Keratinocyte (primary cell): Measurements from ENCODE around the gene MBD1. TPM values are rescaled to one million over a fixed set of nuclear protein-coding genes. Genes with fewer than 3 reads are reported as not detected.
"Not testable (repeated sequence)": the region's sequence is repeated elsewhere in the genome, so short reads cannot be mapped to it uniquely, and the experiment has no call there.

Experiments used
- DNase-seq: peaks from one replicate; pipeline ENCODE4 v3.0.0-alpha.2; 2011; ENCODE audit warnings: low read depth, missing footprints, low spot score
- FAIRE-seq: peaks from 2 replicates; lab custom pipeline; 2011; peaks lifted over from hg19 to GRCh38; lab: Jason Lieb, UNC
- H2AFZ ChIP-seq: 2 replicates; pipeline ENCODE4 v1.6.0; 2012; ENCODE audit warnings: low read length, control low read depth, inconsistent platforms; ENCODE audit not compliant: control insufficient read depth
- H3K27ac ChIP-seq: 2 replicates; pipeline ENCODE4 v1.5.1; 2011; ENCODE audit warnings: low read length; ENCODE audit not compliant: control insufficient read depth, insufficient read depth
- H3K27me3 ChIP-seq: 3 replicates; pipeline ENCODE4 v1.6.0; 2011; ENCODE audit warnings: low read length; ENCODE audit not compliant: control insufficient read depth, insufficient read depth; ENCODE audit errors: extremely low read depth
- H3K36me3 ChIP-seq, 2 experiments: 2 replicates in 1 of 2; 3 replicates in 1 of 2; pipeline ENCODE4 v1.5.1; 2011; ENCODE audit warnings: low read length in 2 of 2, mild to moderate bottlenecking in 1 of 2; ENCODE audit not compliant: control insufficient read depth in 2 of 2, insufficient read depth in 2 of 2; ENCODE audit errors: extremely low read depth in 1 of 2
- H3K4me1 ChIP-seq: 3 replicates; pipeline ENCODE4 v1.5.1; 2011; ENCODE audit warnings: low read length; ENCODE audit not compliant: control insufficient read depth, insufficient read depth; ENCODE audit errors: extremely low read depth
- H3K4me2 ChIP-seq: 3 replicates; pipeline ENCODE4 v1.6.0; 2011; ENCODE audit warnings: low read depth, low read length; ENCODE audit not compliant: control insufficient read depth, insufficient read depth; ENCODE audit errors: extremely low read depth
- H3K4me3 ChIP-seq, 3 experiments: fragments of 200-600 bp in 1 of 3; sonication (generic) in 1 of 3; 2 replicates in 2 of 3; 3 replicates in 1 of 3; pipeline ENCODE4 v1.5.1; 2011 to 2016; ENCODE audit warnings: low read length in 3 of 3, mild to moderate bottlenecking in 3 of 3, control low read depth in 2 of 3, inconsistent platforms in 1 of 3, low read depth in 1 of 3, mixed read lengths in 1 of 3, mixed run types in 1 of 3, moderate library complexity in 1 of 3; ENCODE audit not compliant: control insufficient read depth in 2 of 3, insufficient read depth in 2 of 3; ENCODE audit errors: extremely low read depth in 1 of 3
- H3K79me2 ChIP-seq: 2 replicates; pipeline ENCODE4 v1.6.0; 2012; ENCODE audit warnings: low read length; ENCODE audit not compliant: control insufficient read depth, insufficient read depth
- H3K9ac ChIP-seq: 3 replicates; pipeline ENCODE4 v1.6.0; 2011; ENCODE audit warnings: low read length; ENCODE audit not compliant: control insufficient read depth, insufficient read depth; ENCODE audit errors: extremely low read depth
- H3K9me1 ChIP-seq: 3 replicates; pipeline ENCODE4 v1.6.0; 2011; ENCODE audit warnings: low read length; ENCODE audit not compliant: control insufficient read depth, insufficient read depth; ENCODE audit errors: extremely low read depth
- H3K9me3 ChIP-seq: 2 replicates; pipeline ENCODE4 v1.5.1; 2012; ENCODE audit warnings: low read depth, low read length; ENCODE audit not compliant: control insufficient read depth
- H4K20me1 ChIP-seq: 3 replicates; pipeline ENCODE4 v1.6.0; 2011; ENCODE audit warnings: low read length; ENCODE audit not compliant: control insufficient read depth, insufficient read depth; ENCODE audit errors: extremely low read depth
- CTCF ChIP-seq, 3 experiments: IDR thresholded peaks in 1 of 3; conservative IDR thresholded peaks in 1 of 3; optimal IDR thresholded peaks in 1 of 3; 2 replicates in 2 of 3; 3 replicates in 1 of 3; pipeline versions ENCODE3 to v1.5.1; 2011; ENCODE audit warnings: low read length in 3 of 3, mild to moderate bottlenecking in 3 of 3, moderate library complexity in 2 of 3, control low read depth in 1 of 3, inconsistent platforms in 1 of 3; ENCODE audit not compliant: insufficient read depth in 2 of 3; ENCODE audit errors: extremely low read depth in 1 of 3
- EZH2 ChIP-seq: IDR thresholded peaks from one replicate; pipeline ENCODE4 v1.6.1; 2012; ENCODE audit warnings: inconsistent platforms, mild to moderate bottlenecking, low read length, moderate library complexity
- dilution Hi-C: fragments of 300-500 bp; cut with MboI; formaldehyde crosslinking; loops from one replicate; pipeline ENCODE4 v1.7.0; 2020; ENCODE audit warnings: low sequenced_read_pairs; ENCODE audit not compliant: extremely low pct_ligation_motif_present
- polyA plus RNA-seq, 5 experiments: library from polyadenylated mRNA; depleted of rRNA in 3 of 5; stranded (reverse) in 3 of 5; stranded (forward) in 1 of 5; unstranded in 1 of 5; fragments of >200 nt; gene quantifications; 1 replicate in 1 of 5; 2 replicates in 3 of 5; 3 replicates in 1 of 5; pipeline versions ENCODE4 v1.2.1 to v1.2.3, GENCODE V29; 2011 to 2012; ENCODE audit warnings: missing spikeins in 2 of 5, low read depth in 1 of 5, low replicate concordance in 1 of 5

The MBD1 gene
- polyA plus RNA-seq, 1 donor (not counting 4 experiments of a cell fraction or from before 2014, with no cell fraction given) = 64.2 TPM

- dilution Hi-C loops = no loop called here
- no peak for FAIRE-seq
These were observed 33.8 kb downstream of the MBD1 start for GRCh38 chr18:50247561-50247960.

GRCh38 chr18:50241768-50242167 is 39.6 kb downstream of the MBD1 start:
- DNase-seq, dilution Hi-C loops, H2AFZ ChIP-seq, H3K9me1 ChIP-seq, H3K79me2 ChIP-seq, H3K9me3 ChIP-seq, H3K27ac ChIP-seq, H3K36me3 ChIP-seq, H3K4me1 ChIP-seq, H3K27me3 ChIP-seq, H3K4me2 ChIP-seq, H3K9ac ChIP-seq, FAIRE-seq, H3K4me3 ChIP-seq, H4K20me1 ChIP-seq: not testable (repeated sequence)

More at GRCh38 chr18:50247561-50247960, 33.8 kb downstream of the MBD1 start:
- H3K36me3 ChIP-seq = no peaks in the 10 kb centered on the region
- no peaks in the 10 kb centered on the region for H4K20me1 ChIP-seq
- no peaks in the 10 kb centered on the region for H3K79me2 ChIP-seq
- no peaks in the 10 kb centered on the region for H3K4me1 ChIP-seq
- no peaks in the 10 kb centered on the region for H3K9me1 ChIP-seq
- no peaks in the 10 kb centered on the region for H3K27me3 ChIP-seq
- H3K4me3 ChIP-seq = no peak overlapping the region
- no peak overlapping the region for H3K4me2 ChIP-seq
- no peak for DNase-seq
- H2AFZ ChIP-seq = no peak overlapping the region
- TF ChIP-seq EZH2 = no peak
- no peak for TF ChIP-seq CTCF (optimal IDR thresholded peaks at IDR 0.05 in 1 of 3, IDR thresholded peaks at IDR 0.05 in 1 of 3, conservative IDR thresholded peaks at IDR 0.05 in 1 of 3; ENCODE audit: extremely low read depth in 1 of 3, insufficient read depth in 2 of 3, low read length in 3 of 3)
- H3K9ac ChIP-seq = no peak overlapping the region
- H3K9me3 ChIP-seq = no peaks in the 10 kb centered on the region
- no peak overlapping the region for H3K27ac ChIP-seq

- H3K9me3 ChIP-seq = peaks cover 7% of the 10 kb centered on the region
- TF ChIP-seq CTCF (optimal IDR thresholded peaks at IDR 0.05 in 1 of 3, IDR thresholded peaks at IDR 0.05 in 1 of 3, conservative IDR thresholded peaks at IDR 0.05 in 1 of 3; ENCODE audit: extremely low read depth in 1 of 3, insufficient read depth in 2 of 3, low read length in 3 of 3) (no peak), EZH2 (no peak)
- DNase-seq = peak; percentile 94
- peak overlapping the region; percentile 43 for H3K9ac ChIP-seq
- no peaks in the 10 kb centered on the region for H3K36me3 ChIP-seq
- dilution Hi-C loops = no loop called here
- no peaks in the 10 kb centered on the region for H4K20me1 ChIP-seq
- H3K4me1 ChIP-seq = no peaks in the 10 kb centered on the region
- no peak overlapping the region for H3K4me2 ChIP-seq
- H3K27me3 ChIP-seq = no peaks in the 10 kb centered on the region
- peak; percentile 65 for FAIRE-seq
- H3K79me2 ChIP-seq = no peaks in the 10 kb centered on the region
- no peak overlapping the region for H3K4me3 ChIP-seq
- H3K27ac ChIP-seq = peak overlapping the region; percentile 88
- no peak overlapping the region for H2AFZ ChIP-seq
- H3K9me1 ChIP-seq = no peaks in the 10 kb centered on the region
These were observed 41.2 kb downstream of the MBD1 start for GRCh38 chr18:50240080-50240563.
